GM12872 (cell line): ENCODE measurements around the gene CDK15.

Experiments
- CTCF ChIP-seq: IDR thresholded peaks from 3 replicates; pipeline ENCODE4 v1.5.1; 2011; ENCODE audit warnings: low read depth, mild to moderate bottlenecking, low read length, moderate library complexity; ENCODE audit not compliant: insufficient read depth

The CDK15 gene

GRCh38 chr2:201847481-201847880, 41.1 kb downstream of the CDK15 start:
- TF ChIP-seq CTCF: no peak

DNA sequence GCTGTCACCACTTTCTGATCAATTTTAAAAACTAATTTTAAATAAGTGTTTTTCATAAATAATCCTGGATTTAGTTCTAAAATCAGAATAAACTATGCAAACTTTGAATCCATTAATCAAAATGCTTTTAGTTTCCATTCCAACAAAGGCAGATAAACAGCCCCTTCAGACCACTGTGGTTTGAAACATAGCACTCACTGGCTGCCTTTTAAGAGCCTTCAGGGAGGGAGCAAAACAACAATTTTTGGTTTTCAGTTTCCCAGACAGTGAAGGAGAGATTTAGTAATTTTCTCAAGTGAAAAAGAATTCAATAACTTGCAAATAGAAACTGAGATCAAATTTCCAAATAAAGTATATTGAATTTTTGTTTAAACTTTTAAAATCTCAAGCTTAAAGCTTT, 46.1 kb downstream of the CDK15 start:
- no peak for TF ChIP-seq CTCF

DNA sequence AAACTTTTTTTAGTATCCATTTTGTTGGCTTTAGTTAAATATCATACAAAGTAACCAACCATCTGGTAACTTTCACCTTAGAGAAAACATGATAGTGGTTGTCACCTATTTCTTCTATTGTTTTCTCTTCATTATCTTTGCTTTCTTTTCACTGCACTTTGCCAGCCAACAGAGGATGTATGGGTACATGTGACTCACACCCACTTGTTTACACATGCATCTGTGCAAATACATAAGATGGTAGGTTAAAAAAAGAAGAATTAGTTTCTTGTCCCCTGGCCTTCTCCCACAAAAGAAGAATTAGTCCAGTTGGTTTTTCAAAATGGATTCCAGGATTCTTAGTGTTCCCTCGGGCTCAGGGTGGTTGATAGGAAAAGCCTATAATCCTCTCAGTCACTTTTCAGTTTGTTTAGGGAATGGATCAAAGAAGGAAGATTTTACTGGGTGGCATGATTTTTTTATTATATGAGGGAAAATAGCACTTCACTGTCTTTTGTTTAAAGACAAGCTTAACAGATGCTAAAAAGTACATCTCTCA, 46.6 kb downstream of the CDK15 start:
- TF ChIP-seq CTCF: no peak

DNA sequence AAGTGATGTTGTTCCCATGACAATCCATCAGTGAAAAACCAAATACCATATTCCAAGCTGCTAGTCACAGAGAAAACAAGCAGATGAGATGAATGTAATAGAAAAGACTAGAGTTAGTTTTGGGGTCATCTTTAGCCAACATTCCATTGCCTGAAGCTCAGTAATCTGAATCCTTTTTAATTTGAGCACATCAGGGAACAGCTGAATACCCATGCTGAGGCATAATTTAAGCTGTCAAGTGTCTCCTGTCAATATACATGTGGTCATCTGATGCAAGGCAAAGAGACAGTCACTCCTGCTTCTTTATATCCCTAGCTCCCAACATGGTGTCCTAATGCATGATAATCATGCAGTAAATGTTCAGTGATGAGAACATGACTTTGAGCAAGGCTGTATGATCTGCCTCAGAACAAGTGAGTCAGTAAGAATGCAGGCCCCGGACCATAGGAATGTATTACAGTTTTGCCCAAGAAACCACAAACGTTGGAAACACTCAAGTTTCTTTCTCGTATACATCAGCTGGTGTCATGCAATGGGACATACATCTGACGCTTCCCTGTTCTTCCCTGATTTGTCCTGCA, 48.0 kb downstream of the CDK15 start:
- TF ChIP-seq CTCF: no peak

GRCh38 chr2:201854841-201855240, 48.5 kb downstream of the CDK15 start:
- TF ChIP-seq CTCF: no peak

DNA sequence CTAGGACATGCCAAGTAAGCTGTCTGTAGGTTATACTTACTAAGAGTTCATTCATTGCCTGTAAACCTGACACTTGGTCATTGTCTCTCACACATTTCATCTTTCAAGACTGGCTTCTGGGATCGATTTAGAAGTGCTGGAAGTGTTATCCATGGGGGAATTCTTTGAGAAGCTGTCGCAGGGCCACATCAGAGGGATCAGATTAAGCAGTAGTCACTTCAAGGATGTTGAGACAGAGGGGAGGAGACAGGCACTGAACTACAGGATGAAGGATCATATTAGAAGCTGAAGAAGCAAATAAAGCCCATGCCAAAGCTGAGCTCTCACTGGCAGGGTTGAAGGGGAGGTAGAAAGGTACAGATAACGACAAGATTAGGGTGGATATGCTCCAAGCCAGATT, 49.0 kb downstream of the CDK15 start:
- no peak for TF ChIP-seq CTCF

DNA sequence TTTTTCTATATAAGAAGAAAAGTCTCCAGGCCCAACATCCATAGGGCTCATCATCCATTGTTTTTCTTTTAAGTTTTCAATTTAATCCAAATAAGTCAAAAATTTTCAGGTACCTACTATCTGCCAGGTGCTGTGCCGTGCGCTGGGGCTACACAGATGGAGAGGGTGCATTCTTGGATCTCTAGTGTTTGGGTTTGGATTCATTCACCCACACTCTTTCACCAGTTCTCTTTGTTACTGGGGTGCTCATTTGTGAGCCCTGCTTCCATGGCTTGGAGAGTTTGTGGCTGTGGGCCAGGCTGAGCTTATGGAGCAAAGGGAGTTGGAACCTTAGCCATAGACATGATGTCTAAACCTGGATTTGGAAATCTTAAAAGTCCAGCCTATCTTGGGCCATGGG, 51.0 kb downstream of the CDK15 start:
- TF ChIP-seq CTCF: no peak
